HG03442 (cell line): Measurements from ENCODE around the gene LGR4.

Experiments used
- ATAC-seq: cut with Tn5 transposase; IDR thresholded peaks from one replicate; pipeline ENCODE4 v1.9.1; 2021; ENCODE audit warnings: mild to moderate bottlenecking, moderate library complexity; ENCODE audit not compliant: unreplicated experiment

Gene LGR4

DNA sequence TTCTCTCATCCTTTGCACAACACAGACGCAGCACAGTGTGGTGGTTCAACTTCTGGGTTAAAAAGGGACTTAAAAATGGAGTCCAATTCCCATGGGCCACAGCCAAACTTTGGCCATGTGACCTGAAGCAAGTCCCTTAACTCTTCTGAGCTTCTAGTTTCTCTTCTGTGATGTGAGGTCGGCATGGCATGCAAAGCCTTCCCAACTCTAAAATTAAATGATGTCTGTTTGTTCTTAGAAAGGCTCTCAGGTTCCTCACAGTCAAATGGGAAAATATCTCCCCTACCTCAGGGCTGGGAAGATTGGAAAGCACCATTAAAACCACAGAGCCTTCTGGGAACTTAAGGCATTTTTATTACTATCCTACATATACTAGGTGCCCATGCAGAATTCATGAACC, 38.8 kb downstream of the LGR4 start:
- no peak for ATAC-seq

DNA sequence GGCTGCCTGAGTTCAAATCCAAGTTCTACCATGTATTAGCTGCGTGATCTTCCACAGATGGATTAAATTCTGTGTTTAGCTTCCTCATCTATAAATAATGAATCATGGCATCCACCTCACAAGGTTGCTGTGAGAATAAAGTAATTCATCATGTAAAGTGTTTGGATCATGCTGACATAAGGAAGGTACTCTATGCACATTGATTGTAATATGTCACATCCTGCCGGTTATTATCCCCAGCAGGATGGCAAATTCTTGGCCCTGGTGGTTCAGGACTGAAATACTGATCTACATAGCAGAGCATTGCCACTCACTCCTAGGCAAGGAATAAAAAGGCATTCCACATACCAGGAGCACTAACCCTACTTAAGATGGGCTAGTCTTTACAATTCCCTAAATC, 40.8 kb downstream of the LGR4 start:
- ATAC-seq = no peak

DNA sequence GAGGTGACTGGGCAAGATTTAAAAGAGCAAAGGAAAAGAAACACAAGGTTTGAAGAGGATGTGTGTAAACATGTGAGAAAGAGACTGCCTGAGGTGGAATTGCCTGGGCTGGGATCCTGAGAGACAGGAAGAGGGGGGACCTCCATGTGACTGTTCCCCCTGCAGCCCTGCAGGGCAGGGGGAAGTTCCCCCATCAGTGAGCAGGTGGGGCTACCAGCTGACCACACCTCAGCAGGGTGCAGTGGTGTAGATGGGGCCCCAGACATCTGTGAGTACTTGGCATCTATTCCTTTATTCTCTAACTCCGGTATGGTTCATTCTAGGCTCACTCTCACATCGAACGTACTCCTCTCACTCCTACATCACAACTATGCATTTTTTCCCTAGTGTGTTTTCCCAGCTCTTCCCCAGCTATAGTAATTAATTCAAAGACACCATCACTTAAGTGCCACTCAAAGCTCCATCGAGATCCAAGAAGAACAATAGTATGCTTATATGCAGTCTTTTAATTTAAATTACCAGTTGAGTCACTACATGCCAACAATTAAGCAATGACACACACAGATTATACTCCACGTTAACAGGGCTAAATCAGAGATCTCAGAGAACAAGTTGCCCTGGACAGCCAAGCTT, 42.7 kb downstream of the LGR4 start:
- ATAC-seq = no peak

DNA sequence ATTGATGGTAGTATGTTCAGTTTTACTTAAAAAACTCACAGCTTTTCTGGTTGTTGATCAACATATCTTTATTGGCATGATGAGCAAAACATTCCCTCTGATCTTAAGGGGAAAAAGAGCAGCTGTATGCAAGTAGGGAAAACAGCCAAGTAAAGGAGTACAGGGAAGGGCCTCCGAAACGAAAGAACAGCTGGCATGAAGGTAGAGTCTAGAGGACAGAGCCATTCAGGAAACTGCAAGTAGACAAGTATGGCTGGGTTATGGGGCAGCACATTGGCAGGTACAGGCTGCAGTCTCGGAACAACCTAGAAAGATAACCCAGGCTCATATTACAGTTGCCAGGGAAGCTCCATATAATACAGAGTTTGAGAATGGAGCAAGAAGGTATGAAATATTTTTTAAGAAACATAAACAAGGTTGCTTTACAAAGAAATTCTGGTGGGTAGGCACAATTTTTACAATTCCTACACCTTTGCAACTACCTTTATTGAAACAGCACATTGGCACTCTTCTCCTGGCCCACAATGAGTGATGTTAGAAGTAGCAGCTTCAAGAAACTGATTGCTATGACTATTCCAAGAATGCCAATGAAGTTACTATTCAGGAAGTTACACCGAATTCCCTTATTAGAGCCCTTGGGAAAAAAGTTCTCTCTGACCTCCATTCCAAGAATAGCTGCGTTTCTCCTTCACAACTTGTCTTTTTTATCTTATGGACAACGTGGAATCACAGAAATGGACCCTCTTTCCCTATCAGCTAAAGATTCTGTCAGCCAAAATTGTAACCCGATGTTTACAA, 45.2 kb downstream of the LGR4 start:
- ATAC-seq = no peak

DNA sequence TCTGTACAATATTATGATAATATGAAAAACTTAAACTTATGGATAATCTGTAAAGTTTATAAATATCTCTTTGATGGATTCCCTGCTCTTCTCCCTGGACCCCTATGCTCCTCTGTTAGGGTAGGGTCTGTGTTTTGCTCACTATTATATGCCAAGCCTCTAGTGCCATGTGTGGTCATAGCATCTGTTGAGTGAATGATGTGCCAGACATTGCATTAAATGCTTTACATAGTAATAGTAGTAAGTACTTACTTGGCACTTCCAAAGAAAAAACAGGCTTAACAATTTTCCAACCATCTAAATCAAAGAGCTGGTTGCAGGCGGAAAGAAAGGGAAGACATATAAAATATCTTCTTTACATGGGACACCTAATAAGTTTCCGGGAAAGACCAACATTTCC, 46.8 kb downstream of the LGR4 start:
- no peak for ATAC-seq

DNA sequence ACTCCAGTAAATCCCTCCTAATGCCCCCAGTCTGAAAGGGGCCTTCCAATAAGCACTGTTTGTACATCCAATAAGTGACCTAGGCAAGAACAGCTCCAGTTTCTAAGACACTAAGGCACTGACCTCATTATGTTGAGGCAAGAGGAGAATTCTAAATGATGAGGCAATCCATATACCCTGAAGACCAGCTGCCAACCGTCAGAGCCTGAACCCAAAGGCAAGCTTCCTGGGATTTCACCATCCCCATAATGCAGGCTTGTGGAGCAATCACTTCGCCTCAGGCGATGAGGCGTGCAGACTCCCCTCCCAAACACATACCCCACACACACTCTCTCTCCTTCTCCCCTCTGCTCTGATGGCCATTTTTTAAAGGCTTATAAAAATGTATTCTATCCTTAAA, 49.5 kb downstream of the LGR4 start:
- ATAC-seq = no peak

DNA sequence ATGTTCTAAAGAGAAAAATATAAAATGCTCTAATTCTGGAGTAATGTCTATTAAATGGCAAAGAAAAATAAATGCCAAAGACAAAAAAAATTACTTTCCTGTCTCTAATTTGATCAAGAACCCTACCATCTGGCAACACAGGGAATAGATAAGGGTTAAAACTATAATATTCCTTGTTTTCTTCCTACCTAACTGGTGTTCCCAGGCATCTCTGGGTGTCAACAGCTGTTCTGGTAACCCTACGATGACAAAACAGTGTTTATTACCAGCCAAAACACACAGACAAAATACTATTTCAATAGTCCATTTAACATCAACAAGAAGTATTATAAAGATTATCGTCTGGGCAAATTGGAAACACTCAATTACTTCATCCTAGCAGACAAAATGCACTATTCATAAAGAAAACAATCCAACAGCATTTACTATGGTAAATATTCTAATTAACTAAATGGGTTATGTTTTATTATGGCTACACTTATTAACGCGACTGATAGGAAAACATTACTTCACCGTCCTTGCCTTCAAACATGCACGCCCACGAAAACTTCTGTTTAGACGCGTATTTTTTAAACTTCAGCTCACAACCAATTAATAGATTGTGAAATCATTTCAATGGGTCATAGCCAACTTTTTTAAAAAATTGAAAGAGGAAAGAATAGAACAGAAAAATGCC, 50.6 kb downstream of the LGR4 start:
- ATAC-seq = no peak

DNA sequence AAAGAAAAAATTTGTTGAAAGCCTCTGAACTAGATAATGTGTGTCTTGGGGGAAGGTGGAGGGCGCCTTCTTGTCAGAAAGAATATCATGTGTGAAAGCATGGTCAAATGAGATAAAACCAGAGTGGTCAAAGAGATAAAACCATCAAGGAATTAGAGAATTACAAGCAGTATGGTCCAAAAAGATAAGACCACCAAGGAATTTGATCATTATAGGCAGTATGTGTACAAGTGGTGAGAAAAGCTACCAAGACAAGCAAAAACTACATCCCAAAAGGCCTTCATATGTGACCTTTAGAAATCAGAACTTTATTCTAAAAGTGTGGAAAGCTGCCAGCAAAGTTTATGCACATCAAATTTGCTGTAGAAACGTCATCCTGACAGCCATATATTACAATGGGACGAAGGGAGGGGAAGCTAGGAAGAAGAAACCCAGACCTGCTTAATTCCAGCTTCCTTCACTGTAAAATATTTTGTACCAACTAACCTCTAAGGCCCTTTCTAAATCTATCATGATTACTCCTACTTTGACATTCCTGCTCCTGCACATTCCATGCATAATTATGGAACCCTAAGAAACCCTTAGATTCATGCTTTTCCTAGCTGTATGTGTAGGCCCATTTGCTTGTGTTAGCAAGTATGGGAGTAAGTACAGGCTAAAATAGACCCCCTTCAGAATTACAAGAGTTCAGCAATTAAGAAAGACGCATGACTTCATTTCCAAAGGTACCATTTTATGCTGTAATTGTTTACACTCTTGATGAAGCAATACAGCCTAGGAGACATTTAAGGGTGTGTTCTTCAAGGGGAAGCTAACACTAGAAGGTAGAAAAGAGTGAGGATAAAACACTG, 51.6 kb downstream of the LGR4 start:
- no peak for ATAC-seq

DNA sequence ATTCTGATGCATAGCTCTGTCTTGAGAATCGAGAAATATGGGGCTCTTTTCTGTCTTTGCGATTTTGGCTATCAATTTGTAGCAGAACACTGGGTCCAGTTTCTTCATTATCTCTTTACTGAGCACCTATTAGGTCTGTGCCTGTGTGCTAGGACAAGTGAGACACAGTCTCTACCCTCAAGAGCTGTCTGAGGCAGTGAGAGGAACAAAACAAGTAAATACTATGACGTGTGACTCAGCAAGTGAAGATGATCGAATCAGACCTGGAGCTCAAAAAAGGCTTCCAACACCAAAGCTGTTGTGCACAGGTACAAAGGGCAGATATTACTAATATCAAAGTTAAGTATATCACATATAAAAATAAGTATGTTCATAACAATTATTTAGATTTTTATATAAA, 52.4 kb downstream of the LGR4 start:
- ATAC-seq = no peak

DNA sequence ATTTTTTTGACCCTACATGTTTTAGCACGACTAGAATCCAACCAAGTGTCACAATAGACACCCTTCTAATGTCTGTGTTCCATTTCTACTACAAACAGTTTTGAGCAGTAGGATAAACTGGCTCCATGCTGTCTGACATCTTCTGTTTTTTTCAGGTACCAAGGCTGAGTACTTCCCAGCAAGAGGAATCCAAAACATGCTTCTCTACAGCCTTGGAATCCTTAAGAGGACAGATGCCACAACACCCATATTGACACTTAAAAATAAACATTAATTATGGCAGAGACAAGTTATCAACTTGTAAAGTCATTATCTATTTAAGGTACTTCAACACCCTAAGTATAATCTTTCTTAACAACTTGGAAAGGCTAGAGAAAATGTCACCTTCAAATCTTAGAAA, 54.2 kb downstream of the LGR4 start:
- ATAC-seq = no peak

DNA sequence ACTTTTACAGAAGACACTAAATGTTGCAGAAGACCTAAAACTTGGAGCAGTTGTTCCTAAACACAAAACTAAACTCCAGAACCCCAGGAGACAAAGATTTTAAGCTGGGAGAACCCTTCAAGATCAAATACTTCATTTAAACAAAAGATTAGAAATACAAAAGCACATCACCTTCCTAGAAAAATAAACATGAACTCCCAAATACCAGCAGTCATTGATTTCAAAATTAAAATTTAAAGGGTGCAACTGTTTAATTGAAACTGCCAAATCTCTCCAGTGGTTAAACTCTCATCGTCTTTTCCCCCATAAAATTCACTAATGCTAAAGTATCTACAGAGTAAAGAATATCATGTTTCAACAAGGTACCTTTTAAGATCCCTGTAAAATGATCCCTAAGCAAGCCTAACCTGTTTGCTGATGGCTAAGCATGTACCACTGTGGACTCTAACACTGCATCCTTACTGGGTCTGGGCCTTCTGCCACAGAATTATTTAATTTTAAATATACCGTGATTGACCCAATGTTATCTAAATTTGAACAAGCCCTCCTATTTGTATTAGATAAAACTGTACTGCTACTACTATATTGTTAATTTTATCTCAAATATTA, 55.9 kb downstream of the LGR4 start:
- ATAC-seq = no peak

DNA sequence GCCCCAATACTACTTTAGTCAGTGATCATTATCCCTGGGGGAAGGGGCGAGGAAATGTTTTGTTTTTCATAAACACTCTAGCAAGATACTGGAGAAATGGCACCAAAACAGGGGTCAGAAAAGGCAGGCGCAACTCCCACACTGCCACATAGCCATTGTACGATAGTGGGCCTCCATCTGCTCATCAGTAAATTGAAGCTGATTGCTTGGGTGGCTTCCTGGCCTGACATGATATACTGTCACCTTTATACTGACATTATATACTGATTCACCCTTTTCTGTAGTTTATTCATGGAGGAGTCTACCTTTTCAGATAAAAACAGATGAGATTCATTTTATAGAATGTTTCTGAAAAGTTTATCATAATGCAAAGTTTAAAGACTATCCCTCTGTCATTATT, 57.9 kb downstream of the LGR4 start:
- ATAC-seq = no peak

DNA sequence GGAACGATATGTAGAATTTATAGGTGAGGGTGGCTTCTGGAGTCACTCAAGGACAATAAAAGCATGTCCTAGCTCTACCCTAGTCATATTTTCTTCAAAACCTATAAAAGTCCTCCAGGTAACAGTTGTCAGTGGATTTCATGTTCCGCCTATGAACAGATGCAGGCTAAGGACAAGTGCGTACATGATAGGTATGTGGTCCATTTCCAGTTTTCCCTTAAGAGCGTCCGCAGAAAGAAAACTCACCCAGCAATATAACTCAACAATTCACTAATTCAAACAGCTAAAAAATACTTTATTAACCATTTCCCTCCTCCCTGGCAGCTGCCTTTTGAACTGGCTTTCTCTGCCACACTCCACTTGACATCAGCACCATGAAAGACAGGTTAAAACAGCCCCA, 59.4 kb downstream of the LGR4 start:
- ATAC-seq = no peak

DNA sequence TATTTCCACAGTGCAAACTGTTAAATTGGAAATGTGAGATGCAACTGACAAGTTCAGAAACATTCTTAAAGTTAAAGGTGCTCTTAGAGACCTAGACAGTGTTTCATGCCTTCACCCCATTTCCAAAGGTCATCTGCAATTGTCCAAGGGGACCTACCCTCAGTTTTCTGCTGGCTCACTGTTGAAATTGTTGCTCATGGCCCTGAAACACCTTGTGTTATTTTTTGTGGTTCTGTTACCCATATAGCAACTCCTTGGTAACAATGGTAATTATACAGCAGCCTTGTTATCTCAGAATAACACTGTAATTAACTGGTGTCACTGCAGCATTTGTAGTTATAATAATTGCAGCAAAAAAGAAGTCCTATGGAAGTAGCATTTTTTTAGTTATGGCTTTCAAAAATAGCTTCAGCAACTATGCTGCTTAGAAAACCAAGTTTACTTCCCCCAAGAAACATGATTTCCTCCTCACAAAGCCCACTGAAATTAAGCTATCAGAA, 60.3 kb downstream of the LGR4 start:
- no peak for ATAC-seq

DNA sequence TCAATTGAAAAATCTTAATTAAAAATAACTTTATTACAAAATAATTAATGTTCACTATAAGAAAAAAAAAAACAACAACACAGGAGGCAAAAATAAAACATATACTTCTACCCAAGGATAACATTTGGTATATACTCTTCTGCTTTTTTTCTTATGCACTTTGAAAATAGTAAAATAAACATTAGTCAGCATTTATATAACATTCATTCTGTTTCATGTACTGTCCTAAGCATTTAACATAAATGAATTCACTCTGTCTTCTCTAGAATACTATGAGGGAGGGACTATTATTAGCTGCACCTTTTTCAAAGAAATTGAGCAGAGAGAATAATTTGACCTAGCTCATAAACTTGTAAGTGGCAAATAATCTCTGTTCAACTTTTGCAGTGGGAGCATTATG, 61.3 kb downstream of the LGR4 start:
- ATAC-seq = no peak

DNA sequence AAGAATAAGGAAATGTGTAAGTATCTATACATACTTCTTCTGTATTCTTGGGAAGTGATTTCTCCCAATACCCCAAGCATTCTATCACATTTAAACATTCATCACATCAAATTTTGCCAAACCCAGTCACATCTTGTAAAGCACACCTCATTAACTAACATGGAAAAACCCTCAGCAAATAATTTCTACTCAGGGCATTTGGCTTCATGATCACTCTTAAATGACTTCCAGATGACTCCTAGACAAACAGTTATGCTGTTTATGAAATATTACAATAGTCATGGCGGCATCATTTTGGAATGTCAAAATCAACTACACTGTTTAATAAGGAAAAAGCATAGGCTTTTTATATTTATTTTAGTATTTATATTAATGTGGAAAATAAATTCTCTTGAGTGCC, 62.3 kb downstream of the LGR4 start:
- no peak for ATAC-seq

DNA sequence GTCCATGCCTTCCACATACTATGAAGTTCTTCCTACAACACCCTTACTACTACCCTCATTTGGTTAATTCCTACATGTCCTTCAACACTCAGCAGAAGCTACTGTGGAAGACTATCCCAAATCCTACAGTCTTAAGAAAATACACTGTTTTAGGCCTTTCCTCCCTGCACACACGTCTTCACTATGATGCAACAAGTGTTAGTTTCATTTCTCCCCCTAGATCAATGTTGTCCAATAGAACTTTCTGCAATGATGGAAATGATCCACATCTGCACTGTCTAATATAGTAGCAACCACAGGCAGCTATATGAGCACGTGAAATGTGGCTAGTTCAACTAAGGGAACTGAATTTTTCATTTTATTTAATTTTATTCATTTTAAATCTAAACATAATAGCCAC, 62.8 kb downstream of the LGR4 start:
- no peak for ATAC-seq

DNA sequence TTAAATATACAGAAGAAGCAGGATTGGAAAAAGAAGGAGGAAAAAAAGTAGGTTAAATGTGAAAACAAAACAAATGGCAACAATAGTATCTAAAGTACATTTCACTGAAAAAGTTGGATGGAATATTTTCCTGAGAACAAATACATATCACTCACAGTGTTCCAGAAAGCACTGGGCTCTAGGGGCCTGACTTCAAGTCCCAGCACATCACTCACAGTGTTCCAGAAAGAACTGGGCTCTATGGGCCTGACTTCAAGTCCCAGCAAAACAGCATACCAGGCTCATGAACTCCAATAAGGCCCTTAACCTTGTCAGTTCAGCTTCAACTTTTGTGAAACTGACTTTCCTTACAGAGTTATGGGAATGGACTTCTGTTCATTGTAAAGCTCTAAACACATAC, 63.5 kb downstream of the LGR4 start:
- ATAC-seq = no peak

DNA sequence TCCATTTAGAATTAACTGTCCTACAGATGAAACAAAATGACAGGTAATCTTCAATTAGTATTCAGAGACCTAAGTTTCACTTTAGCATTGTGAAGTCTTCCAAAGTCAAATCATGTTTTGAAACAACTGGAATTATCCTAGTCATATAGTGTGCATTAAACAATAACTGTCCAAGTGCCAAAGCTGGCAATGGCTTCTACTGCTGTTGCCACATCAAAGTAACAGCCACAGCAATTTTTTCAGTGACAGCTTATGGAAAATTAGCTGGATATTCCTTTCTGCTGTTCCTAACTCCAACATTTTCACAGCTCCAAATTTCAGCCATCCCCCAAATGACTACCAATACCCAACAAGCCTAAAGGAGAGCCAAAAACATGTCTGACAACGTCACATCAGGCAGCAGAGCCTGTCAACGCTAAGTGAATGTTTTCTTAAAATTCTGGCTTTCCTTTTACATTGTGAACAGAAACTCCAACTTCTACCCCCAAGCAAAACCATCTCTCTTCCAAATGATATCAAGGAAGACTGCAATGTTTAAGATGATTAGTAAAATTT, 64.3 kb downstream of the LGR4 start:
- ATAC-seq = no peak
